Bronchial epithelial cell (primary cell): ENCODE results near the gene VTI1A. TPM values are rescaled to one million over a fixed set of nuclear protein-coding genes. Genes with fewer than 3 reads are reported as not detected.

ENCODE experiments used
- DNase-seq: peaks from one replicate; pipeline ENCODE4 v3.0.0-alpha.2; 2010; ENCODE audit warnings: low read depth
- FAIRE-seq: peaks from 2 replicates; lab custom pipeline; 2011; peaks lifted over from hg19 to GRCh38; lab: Jason Lieb, UNC
- H3K27me3 ChIP-seq: 2 replicates; pipeline ENCODE4 v1.5.1; 2011; ENCODE audit warnings: low read length; ENCODE audit not compliant: control insufficient read depth, insufficient read depth
- H3K36me3 ChIP-seq: 2 replicates; pipeline ENCODE4 v1.5.1; 2011; ENCODE audit warnings: low read length; ENCODE audit not compliant: control insufficient read depth, insufficient read depth
- H3K4me3 ChIP-seq: 2 replicates; pipeline ENCODE4 v1.5.1; 2011; ENCODE audit warnings: mild to moderate bottlenecking, low read depth, low read length, control low read depth
- CTCF ChIP-seq: IDR thresholded peaks from 2 replicates; pipeline ENCODE4 v1.5.1; 2011; ENCODE audit warnings: mild to moderate bottlenecking, moderate library complexity, low read length, control low read depth, inconsistent platforms; ENCODE audit not compliant: insufficient read depth, severe bottlenecking
- total RNA-seq: library from RNA; depleted of rRNA; stranded (reverse); fragments of >200 nt; gene quantifications from 2 replicates; pipeline ENCODE4 v1.2.1, GENCODE V29; 2014

Gene VTI1A
- total RNA-seq, 1 donor from 2014 or later, result 36.6 TPM

DNA sequence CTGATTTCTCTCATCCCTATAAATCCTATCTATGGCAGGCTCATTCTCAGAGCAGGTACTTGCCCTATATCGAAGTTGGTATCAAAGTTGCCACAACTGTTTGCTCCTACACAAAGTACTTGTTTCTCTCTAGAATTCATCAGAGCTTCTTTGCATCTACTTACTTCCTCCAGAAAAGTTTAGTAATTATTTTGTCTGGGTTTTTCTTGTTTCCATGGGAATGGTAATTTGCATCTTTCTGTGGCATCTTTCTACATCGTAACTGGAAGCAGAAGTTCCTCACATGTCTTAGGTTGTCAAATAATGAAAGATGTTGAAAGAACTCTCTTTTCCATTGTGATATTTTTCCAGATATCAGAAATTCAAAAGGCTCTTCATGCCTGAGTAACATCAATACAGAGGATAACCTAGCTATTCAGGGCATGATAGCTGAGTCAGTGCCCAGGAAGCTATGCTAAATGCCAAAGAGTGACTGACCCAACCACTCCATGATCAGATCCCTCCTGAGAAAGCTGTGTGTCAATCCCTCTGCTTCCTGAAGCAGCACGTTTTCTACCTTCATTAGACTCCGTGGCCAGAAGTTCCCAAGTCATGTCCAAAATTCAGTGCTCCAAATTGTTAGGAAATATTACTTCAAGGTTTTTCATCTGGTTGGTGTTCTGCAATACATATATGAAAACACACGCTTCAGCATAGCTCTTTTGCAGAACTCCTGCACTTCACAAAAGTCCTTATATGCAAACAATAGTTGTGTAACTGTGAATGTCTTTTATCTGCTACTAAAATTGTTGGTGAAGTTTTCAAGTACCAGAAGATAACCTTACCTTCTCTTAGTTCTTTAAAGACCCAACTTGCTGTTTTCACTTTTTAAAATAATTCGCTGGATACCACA is 216.5 kb downstream of the VTI1A start:
- TF ChIP-seq CTCF, result no peak
- FAIRE-seq (peak; percentile 89), DNase-seq (peak; percentile 86)
- H3K36me3 ChIP-seq, result no peaks in the 10 kb centered on the region
- no peak overlapping the region for H3K4me3 ChIP-seq
- no peaks in the 10 kb centered on the region for H3K27me3 ChIP-seq

GRCh38 chr10:112666094-112666493 is 219.1 kb downstream of the VTI1A start:
- H3K36me3 ChIP-seq, result no peaks in the 10 kb centered on the region
- TF ChIP-seq CTCF, result no peak
- FAIRE-seq, result no peak

GRCh38 chr10:112669989-112670388 is 223.0 kb downstream of the VTI1A start:
- H3K4me3 ChIP-seq, result no peak overlapping the region
- DNase-seq, result no peak
- no peaks in the 10 kb centered on the region for H3K36me3 ChIP-seq
- no peaks in the 10 kb centered on the region for H3K27me3 ChIP-seq
- TF ChIP-seq CTCF, result no peak
- FAIRE-seq, result no peak

More at GRCh38 chr10:112666094-112666493, 219.1 kb downstream of the VTI1A start:
- H3K27me3 ChIP-seq, result no peaks in the 10 kb centered on the region
- no peak overlapping the region for H3K4me3 ChIP-seq
- no peak for DNase-seq

GRCh38 chr10:112671743-112672142 is 224.7 kb downstream of the VTI1A start:
- DNase-seq (no peak), FAIRE-seq (no peak)
- no peak for TF ChIP-seq CTCF
- Histone ChIP-seq H3K27me3 (no peaks in the 10 kb centered on the region), H3K4me3 (no peak overlapping the region), H3K36me3 (no peaks in the 10 kb centered on the region)

DNA sequence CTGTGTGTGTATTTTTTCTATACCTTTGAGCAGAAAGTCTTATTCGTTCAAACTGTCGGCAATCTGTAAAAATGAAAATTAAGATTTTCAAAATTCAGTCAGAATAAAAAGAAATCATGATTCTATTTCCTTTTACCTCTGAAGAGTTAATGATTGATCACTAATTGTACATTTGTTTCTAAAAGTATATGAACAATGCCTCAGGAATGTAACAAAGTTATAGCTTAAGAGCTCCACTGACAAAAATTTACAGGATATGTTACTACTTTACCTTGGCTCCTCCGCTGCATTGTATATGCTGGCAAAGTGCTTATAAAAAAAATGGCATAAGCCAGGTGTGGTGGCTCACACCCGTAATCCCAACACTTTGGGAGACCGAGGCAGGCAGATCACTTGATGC is 225.7 kb downstream of the VTI1A start:
- Histone ChIP-seq H3K4me3 (no peak overlapping the region), H3K36me3 (no peaks in the 10 kb centered on the region), H3K27me3 (no peaks in the 10 kb centered on the region)
- DNase-seq (no peak), FAIRE-seq (no peak)
- TF ChIP-seq CTCF, result no peak

GRCh38 chr10:112675560-112676083 is 228.6 kb downstream of the VTI1A start:
- TF ChIP-seq CTCF, result no peak
- H3K36me3 ChIP-seq, result no peaks in the 10 kb centered on the region
- H3K27me3 ChIP-seq, result no peaks in the 10 kb centered on the region
- FAIRE-seq, result no peak
- no peak for DNase-seq
- no peak overlapping the region for H3K4me3 ChIP-seq
